ENCODE data around the gene SUCNR1. TPM values are rescaled to one million over a fixed set of nuclear protein-coding genes. Genes with fewer than 3 reads are reported as not detected.

Gene SUCNR1
- total and polyA plus RNA-seq, 2 of the 13 experiments (the other 11 are each of a cell fraction or from before 2014, with no cell fraction given): 0.03 TPM; not detected in 1

GRCh38 chr3:151919446-151919845, 46.0 kb downstream of the SUCNR1 start:
- Histone ChIP-seq H3K9ac (ENCODE audit: insufficient read depth, low read depth, low read length) (no peak overlapping the region), H3K4me3 (replicated peaks in 1 of 3; ENCODE audit: insufficient read depth in 1 of 3, low read depth in 2 of 3, low read length in 3 of 3) (no peak overlapping the region), H3K36me3 (replicated peaks in 1 of 2; ENCODE audit: control insufficient read depth in 1 of 2, insufficient read depth in 2 of 2, low read length in 2 of 2) (no peaks in the 10 kb centered on the region), H3K27me3 (ENCODE audit: control insufficient read depth in 1 of 2, insufficient read depth in 2 of 2, low read length in 2 of 2) (no peaks in the 10 kb centered on the region), H4K20me1 (ENCODE audit: insufficient read depth, low read length) (no peaks in the 10 kb centered on the region), H3K79me2 (ENCODE audit: insufficient read depth, low read length) (no peaks in the 10 kb centered on the region), H2AFZ (ENCODE audit: low read length) (no peak overlapping the region), H3K4me2 (ENCODE audit: low read depth, low read length) (no peak overlapping the region), H3K9me3 (ENCODE audit: low read length) (no peaks in the 10 kb centered on the region), H3K4me1 (ENCODE audit: insufficient read depth, low read length) (no peaks in the 10 kb centered on the region), H3K27ac (ENCODE audit: extremely low read length, insufficient read depth, low read length) (no peak overlapping the region)
- 0% methylated on average over 3 of the region's 3 CpGs for WGBS (ENCODE audit: low lambda C conversion rate)
- FAIRE-seq: no peak
- CTCF ChIA-PET (ENCODE audit: low intra/inter-chr PET ratio, low total read pairs): no interaction called here
- TF ChIP-seq TGIF2 (CRISPR knock-in tag; IDR thresholded peaks at IDR 0.05): no peak
- no peak for TF ChIP-seq MEIS1 (CRISPR knock-in tag; IDR thresholded peaks at IDR 0.05; ENCODE audit: borderline replicate concordance)
- TF ChIP-seq ZNF337 (CRISPR knock-in tag; IDR thresholded peaks at IDR 0.05; ENCODE audit: borderline replicate concordance, low read depth): no peak
- TF ChIP-seq AHR (CRISPR knock-in tag; IDR thresholded peaks at IDR 0.05): no peak
- TF ChIP-seq RFX1 (IDR thresholded peaks at IDR 0.05): no peak
- no peak for TF ChIP-seq HINFP (CRISPR knock-in tag; IDR thresholded peaks at IDR 0.05; ENCODE audit: low read depth)
- TF ChIP-seq AHDC1 (CRISPR knock-in tag; IDR thresholded peaks at IDR 0.05; ENCODE audit: borderline replicate concordance): no peak
- TF ChIP-seq NFRKB (IDR thresholded peaks at IDR 0.05): no peak
- no peak for ATAC-seq
- in situ Hi-C loops (cut with HindIII; ENCODE audit: extremely low pct_ligation_motif_present, low pct_unique_long_range_greater_than_20kb): no loop called here
- intact Hi-C loops (cut with micrococcal nuclease; ENCODE audit: unreplicated experiment): loop anchor here (5.0 kb wide), 1 partner anchor 752 kb away; no protein-coding TSS in a partner anchor
- POLR2A ChIA-PET: no interaction called here
- DNase-seq (ENCODE audit: low spot score): no peak
- BruUV-seq (replicated peaks): no TSS peak
